ENCODE measurements around the gene ZBTB20. TPM values are rescaled to one million over a fixed set of nuclear protein-coding genes. Genes with fewer than 3 reads are reported as not detected.
A peak's percentile ranks its signal among the peaks of the same experiment; 100 is the strongest.

The ZBTB20 gene
- total RNA-seq, 1 donor from 2014 or later, result 23.5 TPM

- Histone ChIP-seq H3K27me3 (ENCODE audit: control insufficient read depth in 3 of 3, insufficient read depth in 3 of 3, low read length in 3 of 3) (no peaks in the 10 kb centered on the region), H3K4me3 (ENCODE audit: low read length in 3 of 3) (peak overlapping the region; percentile 75 to 84 (median 81)), H3K27ac (ENCODE audit: low read depth, low read length) (peak overlapping the region; percentile 92), H3K4me1 (ENCODE audit: control insufficient read depth in 3 of 3, insufficient read depth in 3 of 3, low read length in 3 of 3) (peaks cover 0 to 19% (median 17%) of the 10 kb centered on the region in 3 donors), H3K9ac (ENCODE audit: low read depth in 1 of 3, low read length in 3 of 3) (peak overlapping the region; percentile 89 to 97 (median 93)), H3K36me3 (ENCODE audit: control insufficient read depth in 3 of 3, insufficient read depth in 3 of 3, low read length in 3 of 3) (no peaks in the 10 kb centered on the region), H3K9me3 (ENCODE audit: control insufficient read depth in 3 of 3, low read length in 3 of 3) (no peaks in the 10 kb centered on the region)
Measured at GRCh38 chr3:115148142-115148790, 1.2 kb upstream of the ZBTB20 start.

GRCh38 chr3:115147329-115148141, 447 bp upstream of the ZBTB20 start:
- no peaks in the 10 kb centered on the region for H3K9me3 ChIP-seq (ENCODE audit: control insufficient read depth in 3 of 3, low read length in 3 of 3)
- H3K4me3 ChIP-seq (ENCODE audit: low read length in 3 of 3), result peak overlapping the region; percentile 75 to 84 (median 81)
- no peaks in the 10 kb centered on the region for H3K36me3 ChIP-seq (ENCODE audit: control insufficient read depth in 3 of 3, insufficient read depth in 3 of 3, low read length in 3 of 3)
- peaks cover 0 to 19% (median 19%) of the 10 kb centered on the region in 3 donors for H3K4me1 ChIP-seq (ENCODE audit: control insufficient read depth in 3 of 3, insufficient read depth in 3 of 3, low read length in 3 of 3)
- peak overlapping the region; percentile 89 to 97 (median 93) for H3K9ac ChIP-seq (ENCODE audit: low read depth in 1 of 3, low read length in 3 of 3)
- H3K27ac ChIP-seq (ENCODE audit: low read depth, low read length), result peak overlapping the region; percentile 92
- H3K27me3 ChIP-seq (ENCODE audit: control insufficient read depth in 3 of 3, insufficient read depth in 3 of 3, low read length in 3 of 3), result no peaks in the 10 kb centered on the region

GRCh38 chr3:115146032-115146417, 1.1 kb downstream of the ZBTB20 start:
- no peaks in the 10 kb centered on the region for H3K36me3 ChIP-seq (ENCODE audit: control insufficient read depth in 3 of 3, insufficient read depth in 3 of 3, low read length in 3 of 3)
- peak overlapping the region; percentile 69 to 85 (median 84) for H3K4me3 ChIP-seq (ENCODE audit: low read length in 3 of 3)
- no peaks in the 10 kb centered on the region for H3K27me3 ChIP-seq (ENCODE audit: control insufficient read depth in 3 of 3, insufficient read depth in 3 of 3, low read length in 3 of 3)
- H3K4me1 ChIP-seq (ENCODE audit: control insufficient read depth in 3 of 3, insufficient read depth in 3 of 3, low read length in 3 of 3), result peaks cover 2 to 19% (median 19%) of the 10 kb centered on the region in 3 donors
- no peaks in the 10 kb centered on the region for H3K9me3 ChIP-seq (ENCODE audit: control insufficient read depth in 3 of 3, low read length in 3 of 3)
- peak overlapping the region; percentile 83 to 92 (median 91) for H3K9ac ChIP-seq (ENCODE audit: low read depth in 1 of 3, low read length in 3 of 3)
- peak overlapping the region; percentile 92 for H3K27ac ChIP-seq (ENCODE audit: low read depth, low read length)

GRCh38 chr3:115141033-115141757, 5.9 kb downstream of the ZBTB20 start:
- no peak overlapping the region for H3K9ac ChIP-seq (ENCODE audit: low read depth in 1 of 3, low read length in 3 of 3)
- H3K27ac ChIP-seq (ENCODE audit: low read depth, low read length), result no peak overlapping the region
- H3K36me3 ChIP-seq (ENCODE audit: control insufficient read depth in 3 of 3, insufficient read depth in 3 of 3, low read length in 3 of 3), result no peaks in the 10 kb centered on the region
- H3K9me3 ChIP-seq (ENCODE audit: control insufficient read depth in 3 of 3, low read length in 3 of 3), result no peaks in the 10 kb centered on the region
- no peak overlapping the region for H3K4me3 ChIP-seq (ENCODE audit: low read length in 3 of 3)
- peaks cover 3 to 16% (median 11%) of the 10 kb centered on the region in 3 donors for H3K4me1 ChIP-seq (ENCODE audit: control insufficient read depth in 3 of 3, insufficient read depth in 3 of 3, low read length in 3 of 3)
- no peaks in the 10 kb centered on the region for H3K27me3 ChIP-seq (ENCODE audit: control insufficient read depth in 3 of 3, insufficient read depth in 3 of 3, low read length in 3 of 3)

DNA sequence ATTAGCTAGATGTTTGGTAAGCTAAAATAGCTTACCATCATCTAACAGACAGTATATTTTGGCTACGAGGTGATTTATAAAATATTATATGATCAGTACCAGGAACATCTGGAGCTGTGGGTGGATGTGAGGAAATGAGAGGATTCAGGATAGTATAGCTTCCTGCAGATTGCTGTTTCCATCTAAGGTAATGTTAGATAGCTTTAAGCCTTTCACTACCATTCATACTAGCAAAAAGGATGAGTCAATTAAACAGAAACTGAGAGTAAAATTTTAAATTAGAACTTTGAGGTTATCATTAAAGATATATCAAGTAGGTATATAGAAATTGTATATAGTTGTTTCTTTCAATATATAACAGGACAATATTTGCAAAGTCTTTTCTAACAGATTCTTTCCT, 8.0 kb downstream of the ZBTB20 start:
- H3K4me3 ChIP-seq (ENCODE audit: low read length in 3 of 3), result no peak overlapping the region
- H3K27me3 ChIP-seq (ENCODE audit: control insufficient read depth in 3 of 3, insufficient read depth in 3 of 3, low read length in 3 of 3), result no peaks in the 10 kb centered on the region
- H3K36me3 ChIP-seq (ENCODE audit: control insufficient read depth in 3 of 3, insufficient read depth in 3 of 3, low read length in 3 of 3), result no peaks in the 10 kb centered on the region
- no peak overlapping the region for H3K27ac ChIP-seq (ENCODE audit: low read depth, low read length)
- peaks cover 3 to 6% (median 5%) of the 10 kb centered on the region in 3 donors for H3K4me1 ChIP-seq (ENCODE audit: control insufficient read depth in 3 of 3, insufficient read depth in 3 of 3, low read length in 3 of 3)
- H3K9me3 ChIP-seq (ENCODE audit: control insufficient read depth in 3 of 3, low read length in 3 of 3), result no peaks in the 10 kb centered on the region
- H3K9ac ChIP-seq (ENCODE audit: low read depth in 1 of 3, low read length in 3 of 3), result no peak overlapping the region

GRCh38 chr3:115134648-115135347, 12.3 kb downstream of the ZBTB20 start:
- no peaks in the 10 kb centered on the region for H3K27me3 ChIP-seq (ENCODE audit: control insufficient read depth in 3 of 3, insufficient read depth in 3 of 3, low read length in 3 of 3)
- no peaks in the 10 kb centered on the region for H3K36me3 ChIP-seq (ENCODE audit: control insufficient read depth in 3 of 3, insufficient read depth in 3 of 3, low read length in 3 of 3)
- no peaks in the 10 kb centered on the region for H3K9me3 ChIP-seq (ENCODE audit: control insufficient read depth in 3 of 3, low read length in 3 of 3)
- H3K4me1 ChIP-seq (ENCODE audit: control insufficient read depth in 3 of 3, insufficient read depth in 3 of 3, low read length in 3 of 3), result peaks cover 0 to 5% (median 4%) of the 10 kb centered on the region in 3 donors
- H3K4me3 ChIP-seq (ENCODE audit: low read length in 3 of 3), result no peak overlapping the region
- no peak overlapping the region for H3K9ac ChIP-seq (ENCODE audit: low read depth in 1 of 3, low read length in 3 of 3)
- H3K27ac ChIP-seq (ENCODE audit: low read depth, low read length), result no peak overlapping the region

- no peaks in the 10 kb centered on the region for H3K36me3 ChIP-seq (ENCODE audit: control insufficient read depth in 3 of 3, insufficient read depth in 3 of 3, low read length in 3 of 3)
- H3K4me3 ChIP-seq (ENCODE audit: low read length in 3 of 3), result no peak overlapping the region
- no peak overlapping the region for H3K27ac ChIP-seq (ENCODE audit: low read depth, low read length)
- no peaks in the 10 kb centered on the region for H3K9me3 ChIP-seq (ENCODE audit: control insufficient read depth in 3 of 3, low read length in 3 of 3)
- no peak overlapping the region for H3K9ac ChIP-seq (ENCODE audit: low read depth in 1 of 3, low read length in 3 of 3)
- H3K4me1 ChIP-seq (ENCODE audit: control insufficient read depth in 3 of 3, insufficient read depth in 3 of 3, low read length in 3 of 3), result no peaks in the 10 kb centered on the region
- H3K27me3 ChIP-seq (ENCODE audit: control insufficient read depth in 3 of 3, insufficient read depth in 3 of 3, low read length in 3 of 3), result no peaks in the 10 kb centered on the region
Measured at GRCh38 chr3:115127208-115127607, 19.9 kb downstream of the ZBTB20 start.

GRCh38 chr3:115120597-115120996, 26.5 kb downstream of the ZBTB20 start:
- Histone ChIP-seq H3K4me3 (ENCODE audit: low read length in 3 of 3) (no peak overlapping the region), H3K9me3 (ENCODE audit: control insufficient read depth in 3 of 3, low read length in 3 of 3) (no peaks in the 10 kb centered on the region), H3K27me3 (ENCODE audit: control insufficient read depth in 3 of 3, insufficient read depth in 3 of 3, low read length in 3 of 3) (no peaks in the 10 kb centered on the region), H3K36me3 (ENCODE audit: control insufficient read depth in 3 of 3, insufficient read depth in 3 of 3, low read length in 3 of 3) (no peaks in the 10 kb centered on the region), H3K4me1 (ENCODE audit: control insufficient read depth in 3 of 3, insufficient read depth in 3 of 3, low read length in 3 of 3) (no peaks in the 10 kb centered on the region), H3K27ac (ENCODE audit: low read depth, low read length) (no peak overlapping the region), H3K9ac (ENCODE audit: low read depth in 1 of 3, low read length in 3 of 3) (no peak overlapping the region)

- Histone ChIP-seq H3K27ac (ENCODE audit: low read depth, low read length) (no peak overlapping the region), H3K4me1 (ENCODE audit: control insufficient read depth in 3 of 3, insufficient read depth in 3 of 3, low read length in 3 of 3) (peaks cover 0 to 3% (median 0%) of the 10 kb centered on the region in 3 donors), H3K9ac (ENCODE audit: low read depth in 1 of 3, low read length in 3 of 3) (no peak overlapping the region), H3K36me3 (ENCODE audit: control insufficient read depth in 3 of 3, insufficient read depth in 3 of 3, low read length in 3 of 3) (no peaks in the 10 kb centered on the region), H3K27me3 (ENCODE audit: control insufficient read depth in 3 of 3, insufficient read depth in 3 of 3, low read length in 3 of 3) (no peaks in the 10 kb centered on the region), H3K4me3 (ENCODE audit: low read length in 3 of 3) (no peak overlapping the region), H3K9me3 (ENCODE audit: control insufficient read depth in 3 of 3, low read length in 3 of 3) (no peaks in the 10 kb centered on the region)
Measured at GRCh38 chr3:115113367-115113766, 33.7 kb downstream of the ZBTB20 start.
